ENCODE data around the gene NCAPD2.

DNA sequence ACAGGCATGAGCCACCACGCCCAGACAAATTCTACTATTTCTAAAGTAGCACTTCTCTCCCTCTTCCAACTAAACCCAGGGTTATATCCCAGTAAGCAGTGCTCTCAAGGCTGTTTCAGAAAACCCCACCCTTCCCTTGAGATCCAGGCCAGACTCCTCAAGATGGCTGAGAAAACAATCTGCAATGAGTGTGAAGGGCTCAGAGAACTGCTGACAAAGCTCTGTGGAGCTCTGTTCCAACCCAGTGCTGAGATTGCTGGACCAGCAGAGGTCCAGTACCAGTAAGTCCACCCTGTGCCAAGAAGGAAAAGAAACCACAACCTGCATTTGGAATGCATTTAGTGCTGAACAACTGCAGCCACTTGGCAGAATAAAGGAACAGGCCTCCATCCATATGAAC, 65.6 kb downstream of the NCAPD2 start:
- TF ChIP-seq ELF1 (IDR thresholded peaks at IDR 0.05) = no peak
- TF ChIP-seq, protein P1, sequence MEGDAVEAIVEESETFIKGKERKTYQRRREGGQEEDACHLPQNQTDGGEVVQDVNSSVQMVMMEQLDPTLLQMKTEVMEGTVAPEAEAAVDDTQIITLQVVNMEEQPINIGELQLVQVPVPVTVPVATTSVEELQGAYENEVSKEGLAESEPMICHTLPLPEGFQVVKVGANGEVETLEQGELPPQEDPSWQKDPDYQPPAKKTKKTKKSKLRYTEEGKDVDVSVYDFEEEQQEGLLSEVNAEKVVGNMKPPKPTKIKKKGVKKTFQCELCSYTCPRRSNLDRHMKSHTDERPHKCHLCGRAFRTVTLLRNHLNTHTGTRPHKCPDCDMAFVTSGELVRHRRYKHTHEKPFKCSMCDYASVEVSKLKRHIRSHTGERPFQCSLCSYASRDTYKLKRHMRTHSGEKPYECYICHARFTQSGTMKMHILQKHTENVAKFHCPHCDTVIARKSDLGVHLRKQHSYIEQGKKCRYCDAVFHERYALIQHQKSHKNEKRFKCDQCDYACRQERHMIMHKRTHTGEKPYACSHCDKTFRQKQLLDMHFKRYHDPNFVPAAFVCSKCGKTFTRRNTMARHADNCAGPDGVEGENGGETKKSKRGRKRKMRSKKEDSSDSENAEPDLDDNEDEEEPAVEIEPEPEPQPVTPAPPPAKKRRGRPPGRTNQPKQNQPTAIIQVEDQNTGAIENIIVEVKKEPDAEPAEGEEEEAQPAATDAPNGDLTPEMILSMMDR (IDR thresholded peaks at IDR 0.05) = no peak
- TF ChIP-seq, protein P2, sequence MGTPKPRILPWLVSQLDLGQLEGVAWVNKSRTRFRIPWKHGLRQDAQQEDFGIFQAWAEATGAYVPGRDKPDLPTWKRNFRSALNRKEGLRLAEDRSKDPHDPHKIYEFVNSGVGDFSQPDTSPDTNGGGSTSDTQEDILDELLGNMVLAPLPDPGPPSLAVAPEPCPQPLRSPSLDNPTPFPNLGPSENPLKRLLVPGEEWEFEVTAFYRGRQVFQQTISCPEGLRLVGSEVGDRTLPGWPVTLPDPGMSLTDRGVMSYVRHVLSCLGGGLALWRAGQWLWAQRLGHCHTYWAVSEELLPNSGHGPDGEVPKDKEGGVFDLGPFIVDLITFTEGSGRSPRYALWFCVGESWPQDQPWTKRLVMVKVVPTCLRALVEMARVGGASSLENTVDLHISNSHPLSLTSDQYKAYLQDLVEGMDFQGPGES (IDR thresholded peaks at IDR 0.05; ENCODE audit: low read depth, low read length) = no peak
- TF ChIP-seq RCOR1 (IDR thresholded peaks at IDR 0.05; ENCODE audit: low read length) = no peak
- TF ChIP-seq POLR2AphosphoS5 (IDR thresholded peaks at IDR 0.05; ENCODE audit: low read depth, low read length) = no peak
- TF ChIP-seq MXI1 (IDR thresholded peaks at IDR 0.05; ENCODE audit: low read depth, low read length) = no peak
- no peak for TF ChIP-seq RFX5 (IDR thresholded peaks at IDR 0.05; ENCODE audit: low read length)
- TF ChIP-seq, protein P3, sequence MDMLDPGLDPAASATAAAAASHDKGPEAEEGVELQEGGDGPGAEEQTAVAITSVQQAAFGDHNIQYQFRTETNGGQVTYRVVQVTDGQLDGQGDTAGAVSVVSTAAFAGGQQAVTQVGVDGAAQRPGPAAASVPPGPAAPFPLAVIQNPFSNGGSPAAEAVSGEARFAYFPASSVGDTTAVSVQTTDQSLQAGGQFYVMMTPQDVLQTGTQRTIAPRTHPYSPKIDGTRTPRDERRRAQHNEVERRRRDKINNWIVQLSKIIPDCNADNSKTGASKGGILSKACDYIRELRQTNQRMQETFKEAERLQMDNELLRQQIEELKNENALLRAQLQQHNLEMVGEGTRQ (IDR thresholded peaks at IDR 0.05; ENCODE audit: borderline replicate concordance, low read depth, low read length) = no peak
- no peak for TF ChIP-seq EP300 (IDR thresholded peaks at IDR 0.05; ENCODE audit: borderline replicate concordance in 1 of 2, low read depth in 1 of 2, low read length in 1 of 2)
- TF ChIP-seq SMC3 (IDR thresholded peaks at IDR 0.05; ENCODE audit: low read depth, low read length) = no peak
